Fibroblast of lung (primary cell): Measurements from ENCODE around the gene PAIP1. TPM values are rescaled to one million over a fixed set of nuclear protein-coding genes. Genes with fewer than 3 reads are reported as not detected.

ENCODE experiments used
- DNase-seq, 2 donors: peaks; one replicate each; pipeline versions ENCODE4 v3.0.0 to v3.0.0-alpha.2; 2010; ENCODE audit warnings: low read depth in 2 of 2
- H2AFZ ChIP-seq: 2 replicates; pipeline ENCODE4 v1.5.1; 2012; ENCODE audit warnings: low read length, control low read depth, inconsistent platforms
- H3K27ac ChIP-seq: 2 replicates; pipeline ENCODE4 v1.5.1; 2011; ENCODE audit warnings: low read length, control low read depth; ENCODE audit not compliant: insufficient read depth
- H3K27me3 ChIP-seq: 2 replicates; pipeline ENCODE4 v1.5.1; 2011; ENCODE audit warnings: mild to moderate bottlenecking, low read length; ENCODE audit not compliant: control insufficient read depth, insufficient read depth
- H3K36me3 ChIP-seq: 2 replicates; pipeline ENCODE4 v1.5.1; 2011; ENCODE audit warnings: low read length; ENCODE audit not compliant: control insufficient read depth, insufficient read depth
- H3K4me1 ChIP-seq: 2 replicates; pipeline ENCODE4 v1.5.1; 2011; ENCODE audit warnings: low read length; ENCODE audit not compliant: control insufficient read depth, insufficient read depth; ENCODE audit errors: extremely low read depth
- H3K4me2 ChIP-seq: 2 replicates; pipeline ENCODE4 v1.5.1; 2011; ENCODE audit warnings: low read length, control low read depth; ENCODE audit not compliant: insufficient read depth; ENCODE audit errors: extremely low read depth
- H3K4me3 ChIP-seq, 4 experiments: fragments of 200-600 bp in 1 of 4; sonication (generic) in 1 of 4; replicated peaks in 1 of 4; 2 replicates each; pipeline ENCODE4 v1.5.1; 2011 to 2016; ENCODE audit warnings: low read length in 4 of 4, low read depth in 3 of 4, mild to moderate bottlenecking in 3 of 4, control low read depth in 2 of 4, inconsistent platforms in 1 of 4, mixed read lengths in 1 of 4; ENCODE audit not compliant: insufficient read depth in 1 of 4; ENCODE audit errors: control extremely low read depth in 1 of 4
- H3K79me2 ChIP-seq: 2 replicates; pipeline ENCODE4 v1.5.1; 2012; ENCODE audit warnings: mild to moderate bottlenecking, low read length, inconsistent platforms; ENCODE audit not compliant: control insufficient read depth, insufficient read depth
- H3K9ac ChIP-seq: 2 replicates; pipeline ENCODE4 v1.5.1; 2011; ENCODE audit warnings: mild to moderate bottlenecking, low read length, control low read depth; ENCODE audit not compliant: insufficient read depth
- H3K9me3 ChIP-seq: 2 replicates; pipeline ENCODE4 v1.5.1; 2012; ENCODE audit warnings: low read depth, low read length; ENCODE audit not compliant: control insufficient read depth, insufficient read depth
- H4K20me1 ChIP-seq: 2 replicates; pipeline ENCODE4 v1.5.1; 2011; ENCODE audit warnings: low read length; ENCODE audit not compliant: control insufficient read depth, insufficient read depth; ENCODE audit errors: extremely low read depth
- CTCF ChIP-seq, 2 donors: IDR thresholded peaks in 1 of 2; conservative IDR thresholded peaks in 1 of 2; 1 replicate in 1 of 2; 2 replicates in 1 of 2; pipeline ENCODE4 v1.5.1; 2011 to 2012; ENCODE audit warnings: low read length in 2 of 2, control low read depth in 1 of 2, inconsistent platforms in 1 of 2, low read depth in 1 of 2, mild to moderate bottlenecking in 1 of 2
- EZH2 ChIP-seq: IDR thresholded peaks from 2 replicates; pipeline ENCODE4 v1.5.1; 2012; ENCODE audit warnings: low read length, control low read depth, mild to moderate bottlenecking; ENCODE audit errors: missing control alignments
- polyA plus RNA-seq, 2 donors: library from polyadenylated mRNA; depleted of rRNA in 1 of 2; stranded (reverse) in 1 of 2; unstranded in 1 of 2; fragments of >200 nt; gene quantifications; 2 replicates each; pipeline ENCODE4 v1.2.1, GENCODE V29; 2011 to 2012; ENCODE audit warnings: missing spikeins in 1 of 2
- total RNA-seq: library from RNA; depleted of rRNA; stranded (reverse); fragments of >200 nt; gene quantifications from 2 replicates; pipeline ENCODE4 v1.2.1, GENCODE V29; 2014

The PAIP1 gene
- total and polyA plus RNA-seq, 2 donors (not counting 1 experiment from before 2014, with no cell fraction given): 85.4 to 120 TPM

GRCh38 chr5:43590700-43591099 lies 33.8 kb upstream of the PAIP1 start:
- H3K9ac ChIP-seq: no peak overlapping the region
- H3K27ac ChIP-seq: no peak overlapping the region
- no peak overlapping the region for H3K4me2 ChIP-seq
- no peak for TF ChIP-seq CTCF (conservative IDR thresholded peaks at IDR 0.05 in 1 of 2, IDR thresholded peaks at IDR 0.05 in 1 of 2; ENCODE audit: low read depth in 1 of 2, low read length in 2 of 2)
- TF ChIP-seq EZH2: no peak
- H3K4me1 ChIP-seq: no peaks in the 10 kb centered on the region
- no peaks in the 10 kb centered on the region for H3K79me2 ChIP-seq
- H4K20me1 ChIP-seq: no peaks in the 10 kb centered on the region
- H3K4me3 ChIP-seq: no peak overlapping the region
- no peak overlapping the region for H2AFZ ChIP-seq
- no peak for DNase-seq
- H3K9me3 ChIP-seq: no peaks in the 10 kb centered on the region
- H3K36me3 ChIP-seq: no peaks in the 10 kb centered on the region
- no peaks in the 10 kb centered on the region for H3K27me3 ChIP-seq

GRCh38 chr5:43589310-43589709 lies 32.4 kb upstream of the PAIP1 start:
- H3K27me3 ChIP-seq: no peaks in the 10 kb centered on the region
- TF ChIP-seq CTCF (conservative IDR thresholded peaks at IDR 0.05 in 1 of 2, IDR thresholded peaks at IDR 0.05 in 1 of 2; ENCODE audit: low read depth in 1 of 2, low read length in 2 of 2): no peak
- no peak for TF ChIP-seq EZH2
- no peaks in the 10 kb centered on the region for H3K79me2 ChIP-seq
- H3K9me3 ChIP-seq: no peaks in the 10 kb centered on the region
- no peaks in the 10 kb centered on the region for H3K4me1 ChIP-seq
- H3K27ac ChIP-seq: no peak overlapping the region
- no peaks in the 10 kb centered on the region for H3K36me3 ChIP-seq
- H3K9ac ChIP-seq: no peak overlapping the region
- no peak overlapping the region for H3K4me3 ChIP-seq
- no peak overlapping the region for H2AFZ ChIP-seq
- no peak for DNase-seq
- H3K4me2 ChIP-seq: no peak overlapping the region
- no peaks in the 10 kb centered on the region for H4K20me1 ChIP-seq

- no peak overlapping the region for H2AFZ ChIP-seq
- no peak overlapping the region for H3K27ac ChIP-seq
- no peak overlapping the region for H3K4me3 ChIP-seq
- H4K20me1 ChIP-seq: no peaks in the 10 kb centered on the region
- H3K36me3 ChIP-seq: no peaks in the 10 kb centered on the region
- H3K79me2 ChIP-seq: no peaks in the 10 kb centered on the region
- no peak overlapping the region for H3K9ac ChIP-seq
- TF ChIP-seq CTCF (conservative IDR thresholded peaks at IDR 0.05 in 1 of 2, IDR thresholded peaks at IDR 0.05 in 1 of 2; ENCODE audit: low read depth in 1 of 2, low read length in 2 of 2) (no peak), EZH2 (no peak)
- no peak for DNase-seq
- no peaks in the 10 kb centered on the region for H3K9me3 ChIP-seq
- H3K4me1 ChIP-seq: no peaks in the 10 kb centered on the region
- no peak overlapping the region for H3K4me2 ChIP-seq
- no peaks in the 10 kb centered on the region for H3K27me3 ChIP-seq
Measured at GRCh38 chr5:43588842-43589241, 32.0 kb upstream of the PAIP1 start.
